H9 (cell line): ENCODE measurements around the gene SYNPO2. TPM values are rescaled to one million over a fixed set of nuclear protein-coding genes. Genes with fewer than 3 reads are reported as not detected.

Source experiments
- DNase-seq: peaks from one replicate; pipeline ENCODE4 v3.0.0-alpha.2; 2017
- H2AFZ ChIP-seq: one replicate; pipeline ENCODE4 v1.6.1; 2013; ENCODE audit warnings: mild to moderate bottlenecking, low read length, control low read depth, moderate library complexity
- H2AK5ac ChIP-seq: 2 replicates; pipeline ENCODE4 v1.6.1; 2013; ENCODE audit warnings: low read length, control low read depth, mixed read lengths; ENCODE audit not compliant: insufficient read length
- H2BK120ac ChIP-seq: one replicate; pipeline ENCODE4 v1.6.1; 2013; ENCODE audit warnings: low read depth, mild to moderate bottlenecking, low read length, control low read depth, inconsistent platforms; ENCODE audit not compliant: poor library complexity, severe bottlenecking
- H2BK12ac ChIP-seq: 2 replicates; pipeline ENCODE4 v1.6.1; 2013; ENCODE audit warnings: low read length, control low read depth, mixed read lengths, low read depth; ENCODE audit not compliant: insufficient read length
- H2BK15ac ChIP-seq: 2 replicates; pipeline ENCODE4 v1.6.1; 2013; ENCODE audit warnings: low read depth, low read length, control low read depth
- H2BK20ac ChIP-seq: one replicate; pipeline ENCODE4 v1.6.1; 2013; ENCODE audit warnings: low read depth, mild to moderate bottlenecking, low read length, control low read depth, inconsistent platforms; ENCODE audit not compliant: poor library complexity, severe bottlenecking
- H2BK5ac ChIP-seq: 2 replicates; pipeline ENCODE4 v1.6.1; 2013; ENCODE audit warnings: low read length, control low read depth, mixed read lengths; ENCODE audit not compliant: insufficient read length
- H3K14ac ChIP-seq: 2 replicates; pipeline ENCODE4 v1.6.1; 2013; ENCODE audit warnings: low read length, control low read depth; ENCODE audit not compliant: insufficient read depth
- H3K18ac ChIP-seq: 2 replicates; pipeline ENCODE4 v1.6.1; 2013; ENCODE audit warnings: low read depth, mild to moderate bottlenecking, mixed read lengths, low read length, control low read depth; ENCODE audit not compliant: insufficient read length
- H3K23ac ChIP-seq: 2 replicates; pipeline ENCODE4 v1.6.1; 2013; ENCODE audit warnings: low read length, control low read depth, mixed read lengths, low read depth; ENCODE audit not compliant: insufficient read length
- H3K23me2 ChIP-seq: 2 replicates; pipeline ENCODE4 v1.6.1; 2013; ENCODE audit warnings: low read depth, mild to moderate bottlenecking, mixed read lengths, low read length, control low read depth; ENCODE audit not compliant: insufficient read length, poor library complexity, severe bottlenecking
- H3K27ac ChIP-seq: 2 replicates; pipeline ENCODE4 v1.5.1; 2013; ENCODE audit warnings: low read length, control low read depth, mixed read lengths, low read depth; ENCODE audit not compliant: insufficient read length
- H3K27me3 ChIP-seq: 2 replicates; pipeline ENCODE4 v1.6.1; 2013; ENCODE audit warnings: low read length, control low read depth, inconsistent platforms; ENCODE audit not compliant: insufficient read depth
- H3K4ac ChIP-seq: 2 replicates; pipeline ENCODE4 v1.6.1; 2013; ENCODE audit warnings: low read depth, mild to moderate bottlenecking, control low read depth, inconsistent platforms, low read length, moderate library complexity
- H3K4me1 ChIP-seq: 2 replicates; pipeline ENCODE4 v1.6.1; 2013; ENCODE audit warnings: low read length, control low read depth, inconsistent platforms; ENCODE audit not compliant: insufficient read depth
- H3K4me2 ChIP-seq: 2 replicates; pipeline ENCODE4 v1.6.1; 2013; ENCODE audit warnings: low read length, control low read depth, mixed read lengths; ENCODE audit not compliant: insufficient read length, insufficient read depth
- H3K56ac ChIP-seq: 2 replicates; pipeline ENCODE4 v1.6.1; 2013; ENCODE audit warnings: low read depth, mild to moderate bottlenecking, mixed read lengths, low read length, control low read depth; ENCODE audit not compliant: insufficient read length
- H3K79me1 ChIP-seq: 2 replicates; pipeline ENCODE4 v1.6.1; 2013; ENCODE audit warnings: low read depth, mild to moderate bottlenecking, moderate library complexity, low read length, control low read depth, inconsistent platforms; ENCODE audit not compliant: insufficient read depth, poor library complexity, severe bottlenecking
- H3K79me2 ChIP-seq: 2 replicates; pipeline ENCODE4 v1.6.1; 2013; ENCODE audit warnings: low read length, control low read depth, inconsistent platforms; ENCODE audit not compliant: insufficient read depth
- H3K9ac ChIP-seq: 2 replicates; pipeline ENCODE4 v1.6.1; 2013; ENCODE audit warnings: low read length, control low read depth, mixed read lengths; ENCODE audit not compliant: insufficient read length; ENCODE audit errors: extremely low read depth
- H3K9me3 ChIP-seq: one replicate; pipeline ENCODE4 v1.6.1; 2013; ENCODE audit warnings: low read depth, low read length, inconsistent platforms; ENCODE audit not compliant: control insufficient read depth
- H3T11ph ChIP-seq: one replicate; pipeline ENCODE4 v1.6.1; 2013; ENCODE audit warnings: mild to moderate bottlenecking, low read length, control low read depth, inconsistent platforms
- H4K20me1 ChIP-seq: one replicate; pipeline ENCODE4 v1.6.1; 2013; ENCODE audit not compliant: control insufficient read depth, insufficient read length, insufficient read depth
- H4K5ac ChIP-seq: 2 replicates; pipeline ENCODE4 v1.6.1; 2013; ENCODE audit warnings: low read depth, mild to moderate bottlenecking, mixed read lengths, low read length, control low read depth; ENCODE audit not compliant: insufficient read length
- H4K8ac ChIP-seq: replicated peaks from 2 replicates; pipeline ENCODE4 v1.6.1; 2013; ENCODE audit warnings: low read length, control low read depth, mixed read lengths, low read depth; ENCODE audit not compliant: insufficient read length
- H4K91ac ChIP-seq: 2 replicates; pipeline ENCODE4 v1.6.1; 2013; ENCODE audit warnings: low read depth, mild to moderate bottlenecking, moderate library complexity, mixed read lengths, low read length, control low read depth; ENCODE audit not compliant: insufficient read length
- H3K27ac Mint-ChIP-seq, 3 experiments: 2 replicates in 2 of 3; 3 replicates in 1 of 3; pipeline ENCODE4 v1.8.0; 2020 to 2021; ENCODE audit warnings: mixed read lengths in 3 of 3, mild to moderate bottlenecking in 1 of 3, moderate library complexity in 1 of 3
- H3K27me3 Mint-ChIP-seq: 2 replicates; pipeline ENCODE4 v1.8.0; 2021; ENCODE audit warnings: low read depth, mild to moderate bottlenecking, moderate library complexity, mixed read lengths
- H3K36me3 Mint-ChIP-seq, 3 experiments: 2 replicates in 2 of 3; 3 replicates in 1 of 3; pipeline ENCODE4 v1.8.0; 2020 to 2021; ENCODE audit warnings: low read depth in 3 of 3, mixed read lengths in 3 of 3; ENCODE audit not compliant: insufficient read depth in 1 of 3
- H3K4me1 Mint-ChIP-seq, 2 experiments: 2 replicates each; pipeline ENCODE4 v1.8.0; 2020; ENCODE audit warnings: mixed read lengths in 2 of 2
- H3K4me3 Mint-ChIP-seq, 2 experiments: 2 replicates in 1 of 2; 3 replicates in 1 of 2; pipeline ENCODE4 v1.8.0; 2020 to 2021; ENCODE audit warnings: mild to moderate bottlenecking in 2 of 2, mixed read lengths in 2 of 2, moderate library complexity in 1 of 2
- H3K9me3 Mint-ChIP-seq, 2 experiments: 2 replicates in 1 of 2; 3 replicates in 1 of 2; pipeline ENCODE4 v1.8.0; 2020; ENCODE audit warnings: mild to moderate bottlenecking in 2 of 2, mixed read lengths in 2 of 2, moderate library complexity in 1 of 2
- CTCF ChIP-seq: fragments of 200-600 bp; sonication (generic); conservative IDR thresholded peaks from 3 replicates; pipeline ENCODE4 v1.8.0; 2021; ENCODE audit warnings: antibody characterized with exemption, mild to moderate bottlenecking
- WGBS: extraction: QIAGEN DNeasy Blood & Tissue Kit; methylation state at CpG from one replicate; pipeline ENCODE4 v1.1.7; 2013; ENCODE audit warnings: missing lambda C conversion rate, low lambda C conversion rate, mixed read lengths; ENCODE audit not compliant: insufficient read length; ENCODE audit errors: extremely low coverage; 5-methylcytosine and 5-hydroxymethylcytosine counted together
- total RNA-seq: library from RNA; stranded (reverse); gene quantifications from 2 replicates; pipeline ENCODE4 v1.2.1, GENCODE V29; 2021

The SYNPO2 gene
- total RNA-seq, 1 experiment from 2014 or later: 1.1 TPM

GRCh38 chr4:119080721-119081541 is 192.3 kb downstream of the SYNPO2 start:
- H3K27me3 Mint-ChIP-seq: no peaks in the 10 kb centered on the region
- H3K9me3 Mint-ChIP-seq: no peaks in the 10 kb centered on the region; a peak in 1 of 5 replicates
- no peak overlapping the region for H4K91ac ChIP-seq
- H3K56ac ChIP-seq: no peak overlapping the region
- H2BK120ac ChIP-seq: no peak overlapping the region
- H4K5ac ChIP-seq: no peak overlapping the region
- no peak overlapping the region for H2AFZ ChIP-seq
- H3K23ac ChIP-seq: no peak overlapping the region
- H3K9ac ChIP-seq: no peak overlapping the region
- no peaks in the 10 kb centered on the region; a peak in 1 of 7 replicates for H3K36me3 Mint-ChIP-seq
- no CpG with 5 or more reads among the region's 2 CpGs for WGBS
- H4K20me1 ChIP-seq: no peaks in the 10 kb centered on the region
- H3K9me3 ChIP-seq: no peaks in the 10 kb centered on the region
- H3K14ac ChIP-seq: no peak overlapping the region
- no peak overlapping the region for H3K4me2 ChIP-seq
- no peaks in the 10 kb centered on the region for H3K27me3 ChIP-seq
- no peaks in the 10 kb centered on the region for H3K79me1 ChIP-seq
- no peak overlapping the region for H3K4me3 Mint-ChIP-seq
- H4K8ac ChIP-seq: no peak overlapping the region
- no peak overlapping the region for H2BK5ac ChIP-seq
- no peaks in the 10 kb centered on the region for H3K4me1 Mint-ChIP-seq
- H3K27ac Mint-ChIP-seq: no peak overlapping the region
- H3K18ac ChIP-seq: no peak overlapping the region
- no peak overlapping the region for H2BK15ac ChIP-seq
- H3K4me1 ChIP-seq: no peaks in the 10 kb centered on the region
- no peak overlapping the region for H3T11ph ChIP-seq
- H3K4ac ChIP-seq: no peak overlapping the region
- H2AK5ac ChIP-seq: no peak overlapping the region
- no peaks in the 10 kb centered on the region for H3K23me2 ChIP-seq
- no peak for TF ChIP-seq CTCF
- no peak overlapping the region for H2BK20ac ChIP-seq
- no peak for DNase-seq
- no peak overlapping the region for H2BK12ac ChIP-seq
- H3K79me2 ChIP-seq: no peaks in the 10 kb centered on the region
- no peak overlapping the region for H3K27ac ChIP-seq
